Measurements from ENCODE around the gene MPV17L2.

DNA sequence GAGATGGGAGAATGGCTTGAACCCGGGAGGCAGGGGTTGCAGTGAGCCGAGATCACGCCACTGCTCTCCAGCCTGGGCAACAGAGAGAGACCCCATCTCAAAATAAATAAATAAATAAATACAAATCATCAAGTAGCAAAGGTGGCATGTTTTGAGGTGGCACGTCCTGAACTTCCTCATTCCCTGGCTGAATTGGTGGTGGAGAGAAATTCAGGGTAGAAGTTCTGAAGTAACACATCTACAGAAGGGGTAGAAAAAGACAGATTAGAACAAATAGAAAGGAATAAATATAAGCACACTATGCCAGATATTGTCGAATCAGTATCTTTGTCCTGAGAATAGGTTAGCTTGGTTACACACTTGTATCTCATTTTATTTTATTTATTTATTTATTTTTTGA is 13.1 kb upstream of the MPV17L2 start:
- TF ChIP-seq HNF4G (IDR thresholded peaks at IDR 0.05) (no peak), TAF1 (conservative IDR thresholded peaks at IDR 0.05) (no peak)
- TF ChIP-seq, protein P1, sequence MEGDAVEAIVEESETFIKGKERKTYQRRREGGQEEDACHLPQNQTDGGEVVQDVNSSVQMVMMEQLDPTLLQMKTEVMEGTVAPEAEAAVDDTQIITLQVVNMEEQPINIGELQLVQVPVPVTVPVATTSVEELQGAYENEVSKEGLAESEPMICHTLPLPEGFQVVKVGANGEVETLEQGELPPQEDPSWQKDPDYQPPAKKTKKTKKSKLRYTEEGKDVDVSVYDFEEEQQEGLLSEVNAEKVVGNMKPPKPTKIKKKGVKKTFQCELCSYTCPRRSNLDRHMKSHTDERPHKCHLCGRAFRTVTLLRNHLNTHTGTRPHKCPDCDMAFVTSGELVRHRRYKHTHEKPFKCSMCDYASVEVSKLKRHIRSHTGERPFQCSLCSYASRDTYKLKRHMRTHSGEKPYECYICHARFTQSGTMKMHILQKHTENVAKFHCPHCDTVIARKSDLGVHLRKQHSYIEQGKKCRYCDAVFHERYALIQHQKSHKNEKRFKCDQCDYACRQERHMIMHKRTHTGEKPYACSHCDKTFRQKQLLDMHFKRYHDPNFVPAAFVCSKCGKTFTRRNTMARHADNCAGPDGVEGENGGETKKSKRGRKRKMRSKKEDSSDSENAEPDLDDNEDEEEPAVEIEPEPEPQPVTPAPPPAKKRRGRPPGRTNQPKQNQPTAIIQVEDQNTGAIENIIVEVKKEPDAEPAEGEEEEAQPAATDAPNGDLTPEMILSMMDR (IDR thresholded peaks at IDR 0.05; ENCODE audit: low read depth, low read length, missing input control) = no peak
- TF ChIP-seq, protein P2, sequence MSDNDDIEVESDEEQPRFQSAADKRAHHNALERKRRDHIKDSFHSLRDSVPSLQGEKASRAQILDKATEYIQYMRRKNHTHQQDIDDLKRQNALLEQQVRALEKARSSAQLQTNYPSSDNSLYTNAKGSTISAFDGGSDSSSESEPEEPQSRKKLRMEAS (IDR thresholded peaks at IDR 0.05) = no peak
- TF ChIP-seq, protein P3, sequence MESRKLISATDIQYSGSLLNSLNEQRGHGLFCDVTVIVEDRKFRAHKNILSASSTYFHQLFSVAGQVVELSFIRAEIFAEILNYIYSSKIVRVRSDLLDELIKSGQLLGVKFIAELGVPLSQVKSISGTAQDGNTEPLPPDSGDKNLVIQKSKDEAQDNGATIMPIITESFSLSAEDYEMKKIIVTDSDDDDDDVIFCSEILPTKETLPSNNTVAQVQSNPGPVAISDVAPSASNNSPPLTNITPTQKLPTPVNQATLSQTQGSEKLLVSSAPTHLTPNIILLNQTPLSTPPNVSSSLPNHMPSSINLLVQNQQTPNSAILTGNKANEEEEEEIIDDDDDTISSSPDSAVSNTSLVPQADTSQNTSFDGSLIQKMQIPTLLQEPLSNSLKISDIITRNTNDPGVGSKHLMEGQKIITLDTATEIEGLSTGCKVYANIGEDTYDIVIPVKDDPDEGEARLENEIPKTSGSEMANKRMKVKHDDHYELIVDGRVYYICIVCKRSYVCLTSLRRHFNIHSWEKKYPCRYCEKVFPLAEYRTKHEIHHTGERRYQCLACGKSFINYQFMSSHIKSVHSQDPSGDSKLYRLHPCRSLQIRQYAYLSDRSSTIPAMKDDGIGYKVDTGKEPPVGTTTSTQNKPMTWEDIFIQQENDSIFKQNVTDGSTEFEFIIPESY (IDR thresholded peaks at IDR 0.05) = no peak
